NCI-H510A (cell line): ENCODE results near the gene FLOT1.
A peak's percentile ranks its signal among the peaks of the same experiment; 100 is the strongest.

Experiments
- DNase-seq: peaks from one replicate; lab custom pipeline; 2025; lab: John Stamatoyannopoulos, UW

Gene FLOT1, protein sequence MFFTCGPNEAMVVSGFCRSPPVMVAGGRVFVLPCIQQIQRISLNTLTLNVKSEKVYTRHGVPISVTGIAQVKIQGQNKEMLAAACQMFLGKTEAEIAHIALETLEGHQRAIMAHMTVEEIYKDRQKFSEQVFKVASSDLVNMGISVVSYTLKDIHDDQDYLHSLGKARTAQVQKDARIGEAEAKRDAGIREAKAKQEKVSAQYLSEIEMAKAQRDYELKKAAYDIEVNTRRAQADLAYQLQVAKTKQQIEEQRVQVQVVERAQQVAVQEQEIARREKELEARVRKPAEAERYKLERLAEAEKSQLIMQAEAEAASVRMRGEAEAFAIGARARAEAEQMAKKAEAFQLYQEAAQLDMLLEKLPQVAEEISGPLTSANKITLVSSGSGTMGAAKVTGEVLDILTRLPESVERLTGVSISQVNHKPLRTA

DNA sequence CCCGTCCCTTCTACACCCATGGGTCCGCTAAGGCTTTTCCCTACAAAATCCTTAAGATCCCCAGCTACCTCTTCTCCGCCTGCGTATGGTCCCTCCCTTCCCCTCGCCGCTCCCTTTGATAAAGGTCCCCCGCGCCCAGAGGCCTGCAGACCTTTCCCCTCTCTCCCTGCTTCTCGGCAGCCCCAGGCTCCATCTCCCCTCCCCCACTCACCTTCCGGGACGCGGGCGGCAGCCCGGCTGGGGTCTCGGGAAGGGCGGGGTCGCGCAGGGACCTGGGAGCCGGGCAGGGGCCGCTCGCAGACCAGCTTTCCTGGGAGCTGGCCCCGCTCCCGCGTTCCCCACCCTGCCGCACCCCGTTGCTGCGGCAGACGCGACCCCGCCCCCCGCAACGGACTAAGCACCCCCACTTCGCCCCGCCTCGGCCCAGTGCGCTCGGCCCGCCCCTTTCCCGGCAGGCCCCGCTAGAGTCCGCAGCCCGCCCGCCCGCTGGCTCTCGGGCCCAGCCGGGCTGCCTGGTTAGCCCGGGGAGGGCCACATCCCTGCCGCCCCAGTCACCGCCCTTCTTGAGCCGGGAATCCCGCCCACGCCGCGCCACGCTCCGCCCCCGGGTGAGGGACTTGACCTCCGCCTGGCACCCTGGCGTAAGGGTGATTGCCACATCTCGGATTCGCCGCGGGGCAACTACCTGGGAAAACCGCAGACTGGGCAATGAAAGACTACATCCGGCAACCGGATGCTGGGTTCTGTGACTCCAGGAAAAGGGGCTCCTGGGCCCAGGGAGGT, at the start of gene FLOT1:
FLOT1 (minus strand) TSS at position 372 of the 783 bp plus-strand sequence. CDS start 498 bp downstream, outside the sequence.
- peak; percentile 91 for DNase-seq

DNA sequence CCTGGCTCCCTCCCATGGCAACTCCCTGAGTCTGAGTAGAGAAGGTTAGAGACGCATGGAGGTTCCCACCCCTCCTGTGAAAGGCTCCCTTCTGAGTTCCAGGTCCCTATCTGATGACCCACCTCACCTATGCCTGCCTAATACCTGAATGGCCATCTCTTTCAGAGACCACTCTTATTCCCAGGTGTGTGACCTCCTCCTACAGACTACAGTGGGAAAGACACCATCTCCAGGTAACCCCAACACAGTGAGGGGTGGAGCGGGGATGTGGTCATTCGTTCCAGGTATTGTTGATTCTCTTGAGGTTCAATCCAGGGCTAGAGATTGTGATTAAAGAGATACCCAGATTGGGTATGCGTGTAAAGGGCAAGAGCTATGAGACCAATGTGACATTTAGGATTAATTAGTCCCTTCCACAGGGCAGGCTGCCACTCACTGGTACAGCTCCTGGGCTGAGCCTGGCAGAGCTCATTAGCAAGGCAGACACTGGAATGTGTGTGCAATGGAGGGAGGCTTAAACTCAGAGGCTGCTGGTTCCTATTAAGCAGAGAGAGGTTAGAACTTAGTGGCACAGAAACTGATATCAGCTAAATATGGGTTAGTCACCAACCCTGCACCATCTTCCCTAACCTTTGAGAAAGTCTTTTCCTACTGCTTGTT, 48.4 kb upstream of the FLOT1 start:
- DNase-seq = no peak

DNA sequence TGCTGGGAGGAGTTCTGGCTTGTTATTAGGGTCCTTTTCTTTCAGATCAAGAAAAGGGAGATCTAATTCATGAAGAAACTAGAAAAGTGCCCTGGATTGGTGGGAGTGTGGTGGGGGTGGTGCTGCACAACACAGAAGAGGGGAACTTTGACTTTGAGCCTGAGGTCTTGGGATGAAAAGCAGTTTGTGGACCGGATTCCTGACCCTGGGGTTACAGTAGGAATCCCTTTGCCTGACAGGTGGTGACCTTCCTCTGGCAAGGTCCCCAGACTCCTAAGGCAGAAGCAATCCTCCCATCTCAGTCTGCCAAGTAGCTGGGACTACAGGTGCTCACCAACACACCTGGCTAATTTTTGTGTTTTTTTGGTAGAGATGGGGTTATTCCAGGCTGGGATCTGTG, 47.1 kb upstream of the FLOT1 start:
- no peak for DNase-seq

DNA sequence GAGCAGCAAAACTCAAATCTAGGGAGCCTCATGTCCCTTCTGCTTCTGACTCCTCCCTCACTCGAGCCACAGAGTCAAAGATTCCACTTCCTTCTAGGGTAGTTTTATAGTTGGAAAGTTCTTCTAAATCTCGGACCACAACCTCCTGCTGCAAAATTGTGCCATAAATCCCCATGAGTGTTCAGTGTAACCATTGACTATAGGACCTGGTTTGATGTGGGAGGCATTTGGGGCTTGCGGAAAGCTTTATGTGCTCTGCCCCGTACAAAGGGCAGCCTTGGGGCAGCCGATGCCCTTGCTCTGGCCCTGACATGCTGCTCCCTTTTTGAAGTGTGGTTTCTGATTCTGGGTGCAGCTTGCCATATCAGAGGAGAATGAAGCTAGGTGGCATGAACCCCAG, 45.5 kb upstream of the FLOT1 start:
- no peak for DNase-seq

DNA sequence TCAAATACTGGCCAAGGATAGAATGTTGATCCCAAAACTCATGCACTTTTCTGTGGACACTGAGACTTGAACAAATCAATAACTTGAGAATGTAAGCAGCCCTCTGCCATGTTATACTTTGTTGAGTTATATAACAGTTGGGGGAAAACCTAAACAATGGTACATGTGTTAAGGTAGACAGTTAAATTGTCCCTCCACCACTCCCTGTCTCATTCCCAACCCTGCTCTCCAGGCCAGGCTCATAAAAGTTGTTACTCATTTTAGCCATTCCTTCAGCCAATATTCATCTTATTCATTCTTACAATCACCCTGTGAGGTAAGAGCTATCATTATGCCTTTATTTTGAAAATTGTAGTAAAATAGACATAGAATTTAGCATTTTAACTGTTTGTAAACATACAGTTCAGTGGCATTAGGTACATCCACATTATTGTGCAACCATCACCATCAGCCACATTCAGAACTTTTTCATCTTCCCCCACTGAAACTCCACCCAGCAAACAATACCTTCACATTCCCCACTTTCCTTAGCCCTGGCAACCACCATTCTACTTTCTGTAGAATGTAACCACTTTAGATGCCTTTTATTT, 40.0 kb upstream of the FLOT1 start:
- no peak for DNase-seq

DNA sequence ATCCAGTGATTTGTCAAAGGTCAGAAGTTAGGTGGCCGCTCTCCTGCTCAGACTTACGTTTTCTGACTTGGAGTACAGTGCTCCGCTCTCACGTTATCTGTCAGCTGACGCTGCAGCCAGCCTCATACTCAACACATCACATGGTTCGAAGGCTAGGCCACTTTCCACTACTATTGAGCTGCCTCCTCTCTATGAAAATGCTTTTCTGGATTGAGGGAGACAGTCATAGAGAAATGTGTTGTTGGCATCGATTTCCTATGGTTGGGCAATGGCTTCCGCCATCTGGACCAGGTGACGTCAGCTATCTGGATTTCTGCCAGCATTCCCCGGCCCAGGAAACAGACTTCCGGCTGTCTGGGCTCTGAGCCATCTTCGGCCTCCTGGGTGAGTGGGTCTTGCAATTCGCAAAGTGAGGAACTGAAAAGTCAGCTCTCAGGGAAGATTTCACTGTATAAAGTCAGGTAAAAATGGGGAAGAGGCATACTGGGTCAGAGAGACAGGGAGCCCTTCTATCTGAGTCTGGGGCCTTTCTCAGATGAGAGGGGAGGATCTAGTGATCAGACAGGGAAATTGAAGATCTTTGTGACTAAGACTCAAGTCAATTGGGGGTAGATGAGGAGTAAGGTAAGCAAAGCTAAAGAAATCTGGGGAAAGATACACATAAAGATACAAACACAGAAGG, 39.4 kb upstream of the FLOT1 start:
- peak; percentile 58 for DNase-seq

DNA sequence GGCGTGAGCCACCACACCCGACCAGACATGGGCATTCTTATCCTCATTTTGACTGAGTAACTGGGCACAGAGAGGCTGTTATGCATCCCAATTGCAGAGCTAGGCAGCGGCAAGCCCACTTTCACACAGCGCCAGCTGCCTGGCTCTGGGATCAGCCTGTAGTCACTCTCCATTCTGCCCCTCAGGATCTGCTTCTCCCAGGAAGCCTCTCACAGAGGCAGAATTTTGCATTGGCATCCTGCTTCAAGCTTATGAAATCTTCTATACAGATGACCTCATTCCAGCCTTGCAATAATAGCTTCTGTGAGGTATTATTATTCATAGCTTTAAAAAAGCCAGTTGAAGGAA, 38.9 kb upstream of the FLOT1 start:
- DNase-seq = no peak

DNA sequence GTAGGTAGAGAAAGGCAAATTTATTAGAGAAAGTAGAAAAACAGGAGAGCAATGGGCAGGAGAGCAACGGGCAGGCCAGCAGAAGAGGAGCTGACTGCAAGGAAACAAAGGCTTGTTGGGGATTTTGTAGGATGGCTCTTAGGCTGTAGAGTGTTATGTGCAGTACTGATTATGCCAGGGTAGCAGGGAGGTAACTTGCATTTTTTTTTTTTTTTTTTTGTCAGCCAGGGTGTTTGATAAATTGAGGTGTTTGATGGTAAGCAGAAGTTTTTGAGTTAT, 38.1 kb upstream of the FLOT1 start:
- DNase-seq = no peak

DNA sequence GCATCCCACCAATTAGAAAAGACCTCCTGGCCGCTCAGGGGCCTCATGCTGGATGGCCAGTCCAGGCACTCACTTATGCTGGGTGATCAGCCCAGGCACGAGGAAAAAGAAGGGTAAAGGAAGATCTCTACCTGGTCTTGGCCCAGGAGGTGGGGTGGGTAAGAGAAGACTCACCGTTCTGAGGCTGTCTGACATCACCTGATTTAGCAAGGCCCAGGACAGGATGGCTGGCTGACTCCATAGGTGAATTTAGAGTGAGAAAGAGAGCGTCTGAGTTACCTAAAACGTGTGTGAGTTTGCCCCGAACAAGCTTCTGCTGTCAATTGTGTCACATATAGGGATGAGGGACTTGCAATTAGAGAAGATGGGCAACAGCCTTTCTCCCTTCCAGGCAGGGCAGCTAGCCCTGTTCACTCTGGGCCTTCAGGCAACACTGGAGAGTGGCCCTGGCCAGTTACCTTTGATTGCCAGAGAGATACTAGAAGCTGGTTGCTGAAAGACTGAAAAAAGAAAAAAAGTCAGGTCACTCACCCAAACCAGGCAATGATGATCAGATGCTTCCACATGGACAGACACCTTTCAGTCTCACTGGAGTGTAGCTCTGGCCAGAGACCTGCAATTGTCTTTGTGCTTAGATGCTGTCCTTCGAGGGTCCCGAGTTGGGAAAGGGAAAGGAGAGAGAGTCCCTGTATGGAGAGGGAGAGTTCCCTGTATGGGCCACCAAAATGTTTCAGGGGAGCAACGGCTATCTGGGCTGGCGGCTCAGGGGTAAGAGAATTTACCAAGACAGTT, 37.6 kb upstream of the FLOT1 start:
- no peak for DNase-seq

DNA sequence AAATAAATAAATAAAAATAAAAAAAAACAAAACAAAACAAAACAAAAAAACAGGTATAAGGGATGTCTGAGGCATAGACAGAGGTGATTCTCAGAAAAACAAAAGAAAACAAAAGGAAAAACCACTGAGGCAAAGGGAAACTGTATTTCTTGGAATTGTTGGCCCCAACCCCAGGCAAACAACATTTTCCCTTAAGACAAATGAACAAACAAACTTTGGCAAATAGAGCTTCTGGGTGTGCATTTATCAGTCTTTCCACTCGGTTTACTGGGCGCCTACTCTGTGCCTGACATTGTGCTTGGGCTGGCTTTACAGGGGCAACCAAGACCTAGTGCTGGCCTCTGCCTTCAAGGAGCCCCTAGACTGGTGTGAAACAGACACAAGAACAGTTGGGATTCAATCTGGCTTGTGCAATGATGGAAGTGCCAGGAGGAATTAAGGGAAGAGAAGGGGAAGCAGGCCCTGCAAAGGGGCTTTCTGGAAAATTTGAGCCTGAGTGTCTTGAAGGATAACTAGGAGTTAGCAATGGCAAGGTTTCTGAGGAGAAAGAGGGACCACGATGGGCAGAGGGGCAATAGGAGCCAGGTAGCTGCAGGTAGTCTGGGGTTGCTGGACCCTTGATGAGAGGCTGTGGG, 35.6 kb upstream of the FLOT1 start:
- DNase-seq = no peak

DNA sequence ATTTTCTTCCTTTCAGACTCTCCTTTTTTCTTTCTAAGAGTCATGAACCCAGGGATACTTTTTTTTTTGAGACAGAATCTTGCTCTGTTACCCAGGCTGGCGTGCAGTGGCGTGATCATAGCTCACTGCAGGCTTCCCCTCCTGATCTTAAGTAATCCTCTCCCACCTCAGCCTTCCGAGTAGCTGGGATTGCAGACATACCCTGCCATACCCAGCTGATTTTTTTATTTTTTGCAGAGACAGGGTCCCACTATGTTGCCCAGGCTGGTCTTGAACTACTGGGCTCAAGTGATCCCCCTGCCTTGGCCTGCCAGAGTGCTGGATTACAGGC, 34.6 kb upstream of the FLOT1 start:
- DNase-seq = no peak

DNA sequence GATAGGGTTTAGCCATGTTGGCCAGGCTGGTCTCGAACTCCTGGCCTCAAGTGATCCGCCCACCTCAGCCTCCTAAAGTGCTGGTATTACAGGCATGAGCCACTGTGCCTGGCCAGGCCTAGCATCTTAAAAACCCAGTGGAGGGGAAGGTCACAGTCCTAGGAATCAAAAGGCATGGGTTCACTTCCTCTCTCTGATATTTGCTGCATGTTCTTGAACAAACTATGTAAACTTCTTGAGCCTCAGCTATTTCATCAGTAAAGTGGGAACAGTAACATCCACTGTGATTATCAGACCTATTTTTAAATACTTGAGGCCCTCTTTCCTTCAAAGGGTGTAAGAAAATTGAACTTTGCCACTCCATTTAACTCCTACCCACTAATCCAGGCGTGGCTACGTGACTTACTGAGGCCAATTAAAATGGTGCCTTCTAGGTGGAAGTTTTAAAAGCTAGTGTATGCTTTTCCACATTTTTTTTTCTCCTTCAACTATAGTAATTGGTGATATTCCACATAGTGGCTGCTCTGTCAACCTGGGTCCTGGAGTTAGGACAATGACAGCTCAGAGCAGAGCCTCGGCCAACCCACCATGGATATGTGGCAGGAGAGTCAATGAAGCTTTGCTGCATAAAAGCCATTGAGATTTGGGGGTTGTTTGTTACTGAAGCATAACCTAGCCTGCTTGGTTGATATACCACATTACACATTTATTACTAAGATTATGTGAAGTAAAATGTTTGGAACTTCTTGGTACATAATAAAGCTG, 34.1 kb upstream of the FLOT1 start:
- DNase-seq = no peak

DNA sequence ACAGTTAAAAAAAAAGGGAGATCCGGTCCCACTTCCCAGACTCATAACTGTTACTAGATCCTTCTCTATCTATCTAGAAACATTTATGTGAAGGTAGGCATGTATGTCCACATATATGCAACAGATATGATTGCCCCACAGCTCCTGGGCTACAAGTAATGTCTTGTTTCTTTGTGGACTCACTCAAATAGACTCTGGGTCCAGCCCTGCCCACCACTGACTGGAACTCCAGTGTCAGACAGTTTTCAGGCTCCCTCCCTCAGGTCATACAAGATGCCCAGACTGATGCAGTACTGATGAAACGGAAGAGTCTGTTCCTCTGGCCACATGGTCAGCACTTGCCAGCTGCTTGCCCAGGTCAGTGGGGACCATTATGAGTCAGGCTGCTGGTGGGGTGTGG, 32.6 kb upstream of the FLOT1 start:
- DNase-seq = no peak

DNA sequence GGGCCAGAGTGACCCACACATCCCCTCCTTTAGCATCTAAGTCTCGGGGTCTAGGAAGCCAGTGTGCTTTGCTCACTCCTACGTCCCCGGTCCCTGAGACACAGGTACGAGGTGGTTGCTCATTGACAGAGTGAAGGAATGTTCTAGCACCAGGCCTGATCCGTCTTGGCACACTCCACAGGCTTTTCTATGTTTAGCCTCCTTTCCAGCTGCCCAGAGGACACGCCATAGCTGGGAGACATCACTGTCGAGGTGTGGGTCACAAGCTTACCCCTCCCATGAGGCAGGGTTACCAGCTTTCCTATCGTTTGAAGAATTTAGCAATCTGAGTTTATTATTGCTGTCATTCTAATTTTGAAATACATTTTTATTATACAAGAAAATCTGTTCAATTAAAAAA, 32.2 kb upstream of the FLOT1 start:
- DNase-seq = no peak

DNA sequence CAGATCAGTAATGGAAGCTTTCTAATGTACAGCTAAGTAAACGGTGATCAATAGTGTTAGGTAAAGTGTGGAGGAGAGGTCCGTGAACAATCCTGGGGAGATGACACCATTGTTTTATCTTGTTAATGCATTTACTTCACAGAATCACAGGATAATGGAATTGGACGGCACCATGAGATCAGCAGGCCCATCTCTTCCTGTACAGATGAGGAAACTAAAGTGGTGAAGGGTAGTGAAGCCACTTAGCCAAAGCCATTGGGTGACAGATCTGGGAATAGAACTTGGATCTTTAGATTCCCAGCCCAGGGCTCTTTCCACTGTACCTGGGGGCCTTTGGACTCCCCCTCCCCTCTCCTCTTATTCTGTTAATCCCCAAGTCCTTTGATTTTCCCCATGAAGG, 28.1 kb upstream of the FLOT1 start:
- no peak for DNase-seq

DNA sequence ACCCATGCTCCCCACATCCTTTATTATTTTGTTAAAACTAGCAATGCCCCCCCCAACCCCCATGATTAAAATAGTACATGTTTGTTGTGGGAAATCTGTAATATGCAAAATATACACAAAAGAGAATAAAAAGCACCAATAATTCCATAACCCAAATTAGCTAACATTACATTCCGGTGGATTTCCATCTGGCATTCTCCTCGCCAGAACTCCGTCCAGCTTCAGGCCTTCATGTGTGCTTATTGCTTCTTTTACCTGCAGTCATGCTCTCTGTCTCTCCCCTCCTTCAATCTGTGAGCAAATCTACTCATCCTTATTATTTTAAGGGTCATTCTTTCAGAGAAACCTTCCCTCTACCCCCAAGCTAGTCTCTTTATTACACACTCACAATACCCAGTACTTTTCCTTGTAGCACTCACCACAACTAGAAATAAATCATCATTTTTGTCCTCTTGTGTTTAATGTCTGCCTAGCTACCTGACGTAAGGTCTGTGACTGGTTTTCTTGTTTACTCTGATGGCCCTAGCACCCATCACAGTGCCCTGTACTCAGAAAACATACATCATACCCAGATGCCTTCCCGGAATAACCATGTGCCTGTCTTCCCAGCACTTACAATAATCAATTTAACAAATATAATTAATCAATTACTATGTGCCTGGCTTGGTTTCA, 27.5 kb upstream of the FLOT1 start:
- DNase-seq = no peak

DNA sequence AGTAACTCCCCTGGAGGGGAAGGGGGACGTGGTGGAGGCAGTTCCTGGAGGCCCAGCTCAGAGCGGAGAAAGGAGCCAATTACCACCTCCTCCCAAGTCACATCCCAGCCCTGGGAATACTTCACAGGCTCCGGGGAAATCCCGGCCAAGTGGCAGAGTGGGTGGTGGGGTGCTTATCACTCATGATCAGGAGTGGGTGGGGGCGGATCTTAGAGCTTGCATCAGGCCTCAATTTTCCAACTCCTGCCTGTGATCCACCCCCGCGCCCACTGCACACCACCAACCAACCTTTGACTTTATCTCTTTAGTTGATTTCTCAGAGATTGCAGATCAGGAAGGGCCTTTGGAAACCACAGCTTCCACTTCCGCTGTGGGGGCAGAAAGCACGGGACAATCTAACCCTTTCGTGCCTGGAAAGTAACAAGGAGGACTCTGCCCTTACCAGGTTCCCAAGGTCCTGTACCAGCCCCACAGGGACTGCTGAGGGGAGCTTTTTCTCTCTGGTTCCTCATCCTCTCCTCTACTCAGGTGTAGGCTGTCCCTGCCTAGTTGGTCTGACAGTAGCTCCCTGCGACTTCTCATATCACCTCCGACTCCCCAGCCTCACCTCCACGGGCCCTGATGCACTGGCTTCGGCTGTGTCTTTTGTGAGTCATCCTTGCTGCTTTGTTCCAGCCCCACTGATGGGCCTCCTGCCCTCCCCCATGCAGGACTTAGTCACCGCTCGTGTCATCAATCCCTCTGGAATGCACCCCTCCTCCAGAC, 26.8 kb upstream of the FLOT1 start:
- no peak for DNase-seq

DNA sequence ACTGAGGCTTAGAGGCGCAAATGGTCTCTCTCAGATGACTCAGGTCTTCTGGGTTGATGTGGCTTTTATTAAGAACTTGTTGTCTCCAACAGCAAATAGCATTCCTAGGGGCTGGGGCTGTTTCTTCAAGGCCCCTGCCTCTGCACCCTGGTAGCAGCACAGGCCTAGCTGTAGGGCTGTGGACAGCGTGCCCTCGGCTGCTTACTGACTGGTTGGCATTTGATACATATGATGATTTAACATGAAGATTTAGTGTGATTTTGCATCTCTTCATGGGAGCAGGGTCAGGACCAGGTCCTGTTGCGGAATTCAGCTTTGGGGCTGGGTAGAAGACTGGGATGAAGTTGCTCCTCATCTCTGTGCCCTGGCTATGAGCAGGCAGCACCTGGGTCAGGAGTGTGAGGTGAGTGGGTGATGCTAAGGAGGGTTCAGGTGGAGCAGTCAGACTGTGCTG, 26.2 kb upstream of the FLOT1 start:
- DNase-seq = no peak

DNA sequence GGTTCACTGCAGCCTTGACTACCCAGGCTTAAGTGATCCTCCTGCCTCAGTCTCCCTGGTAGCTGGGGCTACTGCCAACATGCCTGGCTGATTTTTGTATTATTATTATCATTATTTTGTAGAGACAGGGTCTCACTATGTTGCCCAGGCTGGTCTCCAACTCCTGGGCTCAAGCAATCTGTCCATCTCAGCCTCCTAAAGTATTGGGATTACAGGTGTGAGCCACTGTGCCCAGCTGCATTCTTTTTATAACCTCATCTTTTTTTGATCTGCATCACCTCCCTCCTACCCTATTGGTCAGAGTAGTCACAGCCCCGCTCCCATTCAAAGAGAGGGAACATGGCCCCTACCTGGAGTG, 25.4 kb upstream of the FLOT1 start:
- no peak for DNase-seq
